ENCODE results near the gene MARCHF5.
"Not testable (repeated sequence)": the region's sequence is repeated elsewhere in the genome, so short reads cannot be mapped to it uniquely, and the experiment has no call there.

MARCHF5 gene

GRCh38 chr10:92366412-92367021 lies 75.5 kb downstream of the MARCHF5 start:
- Mint-ChIP-seq H3K4me1 (no peaks in the 10 kb centered on the region), H3K36me3 (ENCODE audit: insufficient read depth) (peaks cover 1% of the 10 kb centered on the region), H3K27ac (ENCODE audit: low read depth) (no peak overlapping the region), H3K27me3 (peaks cover 46% of the 10 kb centered on the region), H3K9me3 (no peaks in the 10 kb centered on the region), H3K4me3 (no peak overlapping the region)
- DNase-seq (ENCODE audit: low spot score in 2 of 2): no peak
- ATAC-seq (replicated peaks; ENCODE audit: extremely low read depth, poor library complexity, severe bottlenecking): no peak

- Mint-ChIP-seq H3K4me3 (no peak overlapping the region), H3K9me3 (no peaks in the 10 kb centered on the region), H3K27ac (ENCODE audit: low read depth) (no peak overlapping the region), H3K4me1 (no peaks in the 10 kb centered on the region), H3K27me3 (peaks cover 38% of the 10 kb centered on the region), H3K36me3 (ENCODE audit: insufficient read depth) (no peaks in the 10 kb centered on the region)
- DNase-seq (ENCODE audit: low spot score in 2 of 2) (no peak), ATAC-seq (replicated peaks; ENCODE audit: extremely low read depth, poor library complexity, severe bottlenecking) (no peak)
Measured at GRCh38 chr10:92377962-92378361, 87.0 kb downstream of the MARCHF5 start.

GRCh38 chr10:92381543-92381954 lies 90.6 kb downstream of the MARCHF5 start:
- H3K27me3 Mint-ChIP-seq: peaks cover 43% of the 10 kb centered on the region
- no peaks in the 10 kb centered on the region for H3K4me1 Mint-ChIP-seq
- no peaks in the 10 kb centered on the region for H3K36me3 Mint-ChIP-seq (ENCODE audit: insufficient read depth)
- no peak overlapping the region for H3K4me3 Mint-ChIP-seq
- no peaks in the 10 kb centered on the region for H3K9me3 Mint-ChIP-seq
- ATAC-seq (replicated peaks; ENCODE audit: extremely low read depth, poor library complexity, severe bottlenecking) (no peak), DNase-seq (ENCODE audit: low spot score in 2 of 2) (no peak)
- no peak overlapping the region for H3K27ac Mint-ChIP-seq (ENCODE audit: low read depth)

GRCh38 chr10:92382631-92383030 lies 91.7 kb downstream of the MARCHF5 start:
- H3K27me3 Mint-ChIP-seq: peaks cover 43% of the 10 kb centered on the region
- no peaks in the 10 kb centered on the region for H3K9me3 Mint-ChIP-seq
- H3K27ac Mint-ChIP-seq (ENCODE audit: low read depth): no peak overlapping the region
- DNase-seq (ENCODE audit: low spot score in 2 of 2) (no peak), ATAC-seq (replicated peaks; ENCODE audit: extremely low read depth, poor library complexity, severe bottlenecking) (no peak)
- no peaks in the 10 kb centered on the region for H3K36me3 Mint-ChIP-seq (ENCODE audit: insufficient read depth)
- H3K4me3 Mint-ChIP-seq: no peak overlapping the region
- H3K4me1 Mint-ChIP-seq: no peaks in the 10 kb centered on the region

GRCh38 chr10:92384741-92385140 lies 93.8 kb downstream of the MARCHF5 start:
- Mint-ChIP-seq H3K4me3 (no peak overlapping the region), H3K9me3 (no peaks in the 10 kb centered on the region), H3K36me3 (ENCODE audit: insufficient read depth) (no peaks in the 10 kb centered on the region), H3K27ac (ENCODE audit: low read depth) (no peak overlapping the region), H3K4me1 (no peaks in the 10 kb centered on the region), H3K27me3 (peaks cover 49% of the 10 kb centered on the region)
- ATAC-seq (replicated peaks; ENCODE audit: extremely low read depth, poor library complexity, severe bottlenecking) (no peak), DNase-seq (ENCODE audit: low spot score in 2 of 2) (no peak)

- H3K27ac Mint-ChIP-seq (ENCODE audit: low read depth): no peak overlapping the region
- H3K27me3 Mint-ChIP-seq: peaks cover 45% of the 10 kb centered on the region
- H3K4me1 Mint-ChIP-seq: no peaks in the 10 kb centered on the region
- no peaks in the 10 kb centered on the region for H3K9me3 Mint-ChIP-seq
- no peak for ATAC-seq (replicated peaks; ENCODE audit: extremely low read depth, poor library complexity, severe bottlenecking)
- DNase-seq (ENCODE audit: low spot score in 2 of 2): no peak
- H3K36me3 Mint-ChIP-seq (ENCODE audit: insufficient read depth): peaks cover 2% of the 10 kb centered on the region
- no peak overlapping the region for H3K4me3 Mint-ChIP-seq
Measured at GRCh38 chr10:92385831-92386230, 94.9 kb downstream of the MARCHF5 start.

GRCh38 chr10:92387289-92387940 lies 96.4 kb downstream of the MARCHF5 start:
- no peak overlapping the region for H3K27ac Mint-ChIP-seq (ENCODE audit: low read depth)
- H3K27me3 Mint-ChIP-seq: peaks cover 29% of the 10 kb centered on the region
- DNase-seq (ENCODE audit: low spot score in 2 of 2) (no peak), ATAC-seq (replicated peaks; ENCODE audit: extremely low read depth, poor library complexity, severe bottlenecking) (no peak)
- H3K4me3 Mint-ChIP-seq: no peak overlapping the region
- H3K9me3 Mint-ChIP-seq: no peaks in the 10 kb centered on the region
- H3K36me3 Mint-ChIP-seq (ENCODE audit: insufficient read depth): peaks cover 2% of the 10 kb centered on the region
- H3K4me1 Mint-ChIP-seq: no peaks in the 10 kb centered on the region

- H3K27ac Mint-ChIP-seq (ENCODE audit: low read depth): not testable (repeated sequence)
Measured at GRCh38 chr10:92393173-92393572, 102.2 kb downstream of the MARCHF5 start.

GRCh38 chr10:92395271-92395670 lies 104.3 kb downstream of the MARCHF5 start:
- Mint-ChIP-seq H3K9me3 (peaks cover 8% of the 10 kb centered on the region), H3K27ac (ENCODE audit: low read depth) (no peak overlapping the region)
- no peak for DNase-seq (ENCODE audit: low spot score in 2 of 2)

More at GRCh38 chr10:92393173-92393572, 102.2 kb downstream of the MARCHF5 start:
- not testable (repeated sequence) for H3K4me1 Mint-ChIP-seq; H3K9me3 Mint-ChIP-seq; H3K36me3 Mint-ChIP-seq (ENCODE audit: insufficient read depth); ATAC-seq (replicated peaks; ENCODE audit: extremely low read depth, poor library complexity, severe bottlenecking); DNase-seq (ENCODE audit: low spot score in 2 of 2); H3K4me3 Mint-ChIP-seq
- H3K27me3 Mint-ChIP-seq: peaks cover 19% of the 10 kb centered on the region

GRCh38 chr10:92402234-92402633 lies 111.3 kb downstream of the MARCHF5 start:
- H3K4me3 Mint-ChIP-seq; H3K27ac Mint-ChIP-seq (ENCODE audit: low read depth); ATAC-seq (replicated peaks; ENCODE audit: extremely low read depth, poor library complexity, severe bottlenecking); H3K4me1 Mint-ChIP-seq; H3K27me3 Mint-ChIP-seq; H3K9me3 Mint-ChIP-seq; H3K36me3 Mint-ChIP-seq (ENCODE audit: insufficient read depth); DNase-seq (ENCODE audit: low spot score in 2 of 2): not testable (repeated sequence)

More at GRCh38 chr10:92395271-92395670, 104.3 kb downstream of the MARCHF5 start:
- Mint-ChIP-seq H3K36me3 (ENCODE audit: insufficient read depth) (peaks cover 2% of the 10 kb centered on the region), H3K4me1 (no peaks in the 10 kb centered on the region), H3K4me3 (no peak overlapping the region), H3K27me3 (peaks cover 2% of the 10 kb centered on the region)
- no peak for ATAC-seq (replicated peaks; ENCODE audit: extremely low read depth, poor library complexity, severe bottlenecking)

All from central memory CD8-positive, alpha-beta T cell (primary cell).